ENCODE data around the gene DNAH7. TPM values are rescaled to one million over a fixed set of nuclear protein-coding genes. Genes with fewer than 3 reads are reported as not detected.
A peak's percentile ranks its signal among the peaks of the same experiment; 100 is the strongest.

Gene DNAH7
- total and polyA plus RNA-seq, 9 of the 15 experiments (the other 6 are each of a cell fraction or from before 2014, with no cell fraction given) = 0.03 to 0.42 (median 0.18) TPM

GRCh38 chr2:195821566-195821932 is 247.1 kb downstream of the DNAH7 start (continued):
- peak; percentile 72; the same call in 1 of the 2 replicates for TF ChIP-seq TSHZ1 (CRISPR knock-in tag; IDR thresholded peaks at IDR 0.05)
- peak; percentile 91; the same call in 1 of the 2 replicates for TF ChIP-seq KLF6 (CRISPR knock-in tag; IDR thresholded peaks at IDR 0.05; ENCODE audit: borderline replicate concordance)
- TF ChIP-seq ZNF124 (CRISPR knock-in tag; IDR thresholded peaks at IDR 0.05) = no peak
- 0 out of 2 replicates have a peak, but pooled peaks have one; percentile 57 for TF ChIP-seq ZBTB9 (CRISPR knock-in tag; IDR thresholded peaks at IDR 0.05)
- TF ChIP-seq ZNF766 (CRISPR knock-in tag; conservative IDR thresholded peaks at IDR 0.05) = peak; percentile 80
- TF ChIP-seq ZNF449 (CRISPR knock-in tag; IDR thresholded peaks at IDR 0.05) = peak; percentile 68; the same call in 1 of the 2 replicates
- TF ChIP-seq ZNF175 (CRISPR knock-in tag; IDR thresholded peaks at IDR 0.05; ENCODE audit: low read depth) = peak; percentile 91
- TF ChIP-seq ZNF699 (CRISPR knock-in tag; IDR thresholded peaks at IDR 0.05; ENCODE audit: insufficient replicate concordance) = no peak
- TF ChIP-seq POLR2AphosphoS5 (IDR thresholded peaks at IDR 0.05; ENCODE audit: control insufficient read depth, insufficient read depth, low read depth, low read length) = no peak
- no peak for TF ChIP-seq ZNF511 (CRISPR knock-in tag; IDR thresholded peaks at IDR 0.05)
- peak; percentile 74 for TF ChIP-seq ZNF239 (CRISPR knock-in tag; IDR thresholded peaks at IDR 0.05)
- TF ChIP-seq KDM5B (IDR thresholded peaks at IDR 0.05; ENCODE audit: insufficient replicate concordance, low read depth, low read length) = no peak
- TF ChIP-seq DMBX1 (CRISPR knock-in tag; IDR thresholded peaks at IDR 0.05; ENCODE audit: borderline replicate concordance) = no peak
- TF ChIP-seq ZNF740 (CRISPR knock-in tag; IDR thresholded peaks at IDR 0.05) = no peak
- peak in 1 of 2 experiments; percentile 77; a peak in 1 of 4 replicates for TF ChIP-seq ZNF740 (tag; IDR thresholded peaks at IDR 0.05)
- TF ChIP-seq ZNF79 (CRISPR knock-in tag; IDR thresholded peaks at IDR 0.05; ENCODE audit: low read depth) = peak; percentile 86
- TF ChIP-seq RBM17 (IDR thresholded peaks at IDR 0.05; ENCODE audit: borderline replicate concordance, low read depth, low read length) = no peak
- TF ChIP-seq ZNF584 (CRISPR knock-in tag; IDR thresholded peaks at IDR 0.05; ENCODE audit: low read depth) = peak; percentile 88; the same call in 1 of the 2 replicates

Measured in K562 (cell line).